Body of pancreas (tissue), 4 donors: ENCODE data around the gene KIDINS220. TPM values are rescaled to one million over a fixed set of nuclear protein-coding genes. Genes with fewer than 3 reads are reported as not detected.

Experiments
- ATAC-seq: fragments of 150-250 bp; one replicate; pipeline ENCODE4 v1.9.1; 2016
- DNase-seq, 4 donors: peaks; one replicate each; pipeline ENCODE4 v3.0.0-alpha.2; 2019
- H3K27ac ChIP-seq, 4 donors: fragments of 200-600 bp; sonication (generic); 1 replicate in 3 of 4; 2 replicates in 1 of 4; pipeline versions ENCODE4 v1.5.1 to v1.6.1; 2016 to 2019; ENCODE audit warnings: mild to moderate bottlenecking in 1 of 4, mixed read lengths in 1 of 4, moderate library complexity in 1 of 4
- H3K27me3 ChIP-seq, 2 donors: fragments of 200-600 bp; sonication (generic); one replicate each; pipeline ENCODE4 v1.6.0; 2016; ENCODE audit warnings: mild to moderate bottlenecking in 1 of 2
- H3K36me3 ChIP-seq, 2 donors: fragments of 200-600 bp; sonication (generic); replicated peaks in 1 of 2; 2 replicates each; pipeline ENCODE4 v1.5.1; 2016; ENCODE audit warnings: low read depth in 2 of 2; ENCODE audit not compliant: insufficient read depth in 1 of 2
- H3K4me1 ChIP-seq: fragments of 200-600 bp; sonication (generic); one replicate; pipeline ENCODE4 v1.6.0; 2016
- H3K4me3 ChIP-seq, 2 donors: fragments of 200-600 bp; sonication (generic); 1 replicate in 1 of 2; 2 replicates in 1 of 2; pipeline ENCODE4 v1.5.1; 2016 to 2019
- H3K9me3 ChIP-seq, 3 donors: fragments of 200-600 bp; sonication (generic); 1 replicate in 2 of 3; 2 replicates in 1 of 3; pipeline ENCODE4 v1.5.1; 2016
- POLR2A ChIP-seq, 3 donors: fragments of 450-650 bp; IDR thresholded peaks; one replicate each; pipeline ENCODE4 v1.6.1; 2016; ENCODE audit warnings: antibody characterized with exemption in 3 of 3, mild to moderate bottlenecking in 2 of 3
- WGBS, 2 donors: methylation state at CpG; one replicate each; pipeline ENCODE4 v1.1.5; 2017; 5-methylcytosine and 5-hydroxymethylcytosine counted together
- intact Hi-C: fragments of 100-400 bp; cut with DNase I; formaldehyde crosslinking; loops from one replicate; pipeline ENCODE4 v1.15.1; 2023
- total RNA-seq, 2 donors: library from RNA; depleted of rRNA; stranded (reverse); fragments of >200 nt; gene quantifications; one replicate each; pipeline ENCODE4 v1.1.0, GENCODE V29; 2016
- TF ChIP-seq, protein P1 (sequence below), 7 experiments: fragments of 450-650 bp in 4 of 7; fragments of 200-600 bp in 3 of 7; sonication (generic) in 3 of 7; IDR thresholded peaks; one replicate each; pipeline ENCODE4 v1.5.1; 2016 to 2019; ENCODE audit warnings: antibody characterized with exemption in 7 of 7

The KIDINS220 gene
- total RNA-seq, 2 donors from 2014 or later = 43.6 to 45.2 TPM

GRCh38 chr2:8837795-8838140 is 355 bp upstream of the KIDINS220 start:
- Histone ChIP-seq H3K4me1 (peaks cover 33% of the 10 kb centered on the region), H3K27me3 (no peaks in the 10 kb centered on the region), H3K27ac (peak overlapping the region in 3 of 4 donors; percentile 79 to 91 (median 81)), H3K9me3 (no peaks in the 10 kb centered on the region), H3K36me3 (no peaks in the 10 kb centered on the region), H3K4me3 (peak overlapping the region in 1 of 2 donors; percentile 89)
- TF ChIP-seq POLR2A (IDR thresholded peaks at IDR 0.05) = no peak
- WGBS, 2 donors = 57 to 78% methylated on average over 11 of the region's 11 CpGs
- no peak for DNase-seq
- ATAC-seq = peak; percentile 41
- intact Hi-C loops = no loop called here

DNA sequence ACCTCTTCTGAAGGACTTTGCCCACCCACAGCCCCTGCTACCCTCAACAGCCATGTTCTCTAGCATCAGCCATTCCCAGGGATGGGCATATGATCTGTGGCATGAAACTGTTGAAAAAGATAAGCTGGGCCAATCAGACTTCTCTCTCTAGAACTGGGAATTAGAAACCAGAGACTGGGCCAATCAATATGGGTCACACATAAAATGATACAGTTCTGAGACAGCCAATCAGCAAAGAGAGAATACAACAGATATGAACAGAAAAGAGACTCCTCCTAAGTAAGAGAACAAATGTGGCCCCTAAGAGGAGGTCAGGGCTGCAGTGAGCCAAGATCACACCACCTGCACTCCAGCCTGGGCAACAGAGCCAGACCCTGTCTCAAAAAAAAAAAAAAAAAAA is 2.1 kb downstream of the KIDINS220 start:
- intact Hi-C loops = no loop called here
- Histone ChIP-seq H3K36me3 (no peaks in the 10 kb centered on the region), H3K9me3 (no peaks in the 10 kb centered on the region), H3K4me3 (no peak overlapping the region), H3K27me3 (no peaks in the 10 kb centered on the region), H3K27ac (no peak overlapping the region), H3K4me1 (peaks cover 41% of the 10 kb centered on the region)
- ATAC-seq = no peak
- TF ChIP-seq, protein P1, sequence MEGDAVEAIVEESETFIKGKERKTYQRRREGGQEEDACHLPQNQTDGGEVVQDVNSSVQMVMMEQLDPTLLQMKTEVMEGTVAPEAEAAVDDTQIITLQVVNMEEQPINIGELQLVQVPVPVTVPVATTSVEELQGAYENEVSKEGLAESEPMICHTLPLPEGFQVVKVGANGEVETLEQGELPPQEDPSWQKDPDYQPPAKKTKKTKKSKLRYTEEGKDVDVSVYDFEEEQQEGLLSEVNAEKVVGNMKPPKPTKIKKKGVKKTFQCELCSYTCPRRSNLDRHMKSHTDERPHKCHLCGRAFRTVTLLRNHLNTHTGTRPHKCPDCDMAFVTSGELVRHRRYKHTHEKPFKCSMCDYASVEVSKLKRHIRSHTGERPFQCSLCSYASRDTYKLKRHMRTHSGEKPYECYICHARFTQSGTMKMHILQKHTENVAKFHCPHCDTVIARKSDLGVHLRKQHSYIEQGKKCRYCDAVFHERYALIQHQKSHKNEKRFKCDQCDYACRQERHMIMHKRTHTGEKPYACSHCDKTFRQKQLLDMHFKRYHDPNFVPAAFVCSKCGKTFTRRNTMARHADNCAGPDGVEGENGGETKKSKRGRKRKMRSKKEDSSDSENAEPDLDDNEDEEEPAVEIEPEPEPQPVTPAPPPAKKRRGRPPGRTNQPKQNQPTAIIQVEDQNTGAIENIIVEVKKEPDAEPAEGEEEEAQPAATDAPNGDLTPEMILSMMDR (IDR thresholded peaks at IDR 0.05) = no peak
- TF ChIP-seq POLR2A (IDR thresholded peaks at IDR 0.05) = no peak
- no peak for DNase-seq

- Histone ChIP-seq H3K36me3 (no peaks in the 10 kb centered on the region), H3K9me3 (no peaks in the 10 kb centered on the region), H3K4me1 (peaks cover 47% of the 10 kb centered on the region), H3K27ac (no peak overlapping the region), H3K27me3 (no peaks in the 10 kb centered on the region), H3K4me3 (no peak overlapping the region)
- whole genome bisulfite sequencing, 2 donors = 95% methylated on average over 7 of the region's 7 CpGs
- TF ChIP-seq, protein P1 (IDR thresholded peaks at IDR 0.05) = no peak
- TF ChIP-seq POLR2A (IDR thresholded peaks at IDR 0.05) = no peak
- ATAC-seq = no peak
- intact Hi-C loops = no loop called here
- no peak for DNase-seq
Measured at GRCh38 chr2:8833853-8834252, 3.6 kb downstream of the KIDINS220 start.

DNA sequence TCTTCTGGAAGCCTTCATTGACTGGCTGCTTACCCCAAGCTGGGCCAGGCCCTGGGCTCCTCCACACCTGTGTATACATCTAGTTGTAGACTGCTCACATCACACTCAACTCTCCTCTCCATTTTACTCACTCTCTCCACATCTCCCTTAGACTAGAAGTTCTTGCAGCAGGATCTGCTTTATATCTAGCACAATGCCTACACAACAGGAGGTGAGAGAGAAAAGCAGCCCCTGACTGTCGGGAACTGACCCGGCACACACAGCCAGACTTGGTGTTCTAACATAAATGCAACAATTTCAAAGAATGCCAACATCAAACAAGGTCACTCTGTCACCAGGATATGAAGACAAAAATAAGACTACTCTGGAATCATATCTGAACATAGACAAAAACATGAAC is 5.9 kb downstream of the KIDINS220 start:
- H3K27me3 ChIP-seq = no peaks in the 10 kb centered on the region
- H3K4me1 ChIP-seq = peaks cover 42% of the 10 kb centered on the region
- no peak overlapping the region for H3K4me3 ChIP-seq
- TF ChIP-seq, protein P1 (IDR thresholded peaks at IDR 0.05) = no peak
- no peak for TF ChIP-seq POLR2A (IDR thresholded peaks at IDR 0.05)
- WGBS, 2 donors = 95 to 97% methylated on average over 2 of the region's 2 CpGs
- H3K27ac ChIP-seq = no peak overlapping the region
- no peaks in the 10 kb centered on the region for H3K36me3 ChIP-seq
- no peaks in the 10 kb centered on the region for H3K9me3 ChIP-seq
- intact Hi-C loops = no loop called here
- ATAC-seq (no peak), DNase-seq (no peak)

GRCh38 chr2:8827729-8828128 is 9.7 kb downstream of the KIDINS220 start:
- H3K9me3 ChIP-seq = no peaks in the 10 kb centered on the region
- H3K36me3 ChIP-seq = no peaks in the 10 kb centered on the region
- 82 to 88% methylated on average over 2 of the region's 2 CpGs for WGBS, 2 donors
- peaks cover 18% of the 10 kb centered on the region for H3K4me1 ChIP-seq
- no peak overlapping the region for H3K27ac ChIP-seq
- ATAC-seq (no peak), DNase-seq (no peak)
- intact Hi-C loops = no loop called here
- TF ChIP-seq, protein P1 (IDR thresholded peaks at IDR 0.05) = no peak
- no peak for TF ChIP-seq POLR2A (IDR thresholded peaks at IDR 0.05)
- H3K27me3 ChIP-seq = no peaks in the 10 kb centered on the region
- H3K4me3 ChIP-seq = no peak overlapping the region
